HG02678 (cell line): ENCODE data around the gene ENO3.

Experiments
- ATAC-seq: cut with Tn5 transposase; IDR thresholded peaks from one replicate; pipeline ENCODE4 v1.9.1; 2021; ENCODE audit warnings: mild to moderate bottlenecking, moderate library complexity; ENCODE audit not compliant: unreplicated experiment

ENO3 gene

GRCh38 chr17:4949321-4950074 lies 1.4 kb upstream of the ENO3 start:
- peak; percentile 37 for ATAC-seq

GRCh38 chr17:4950075-4950745 lies 709 bp upstream of the ENO3 start:
- no peak for ATAC-seq

- no peak for ATAC-seq
Measured at GRCh38 chr17:4951486-4951885, 567 bp downstream of the ENO3 start.

GRCh38 chr17:4953451-4953961 lies 2.6 kb downstream of the ENO3 start:
- no peak for ATAC-seq

GRCh38 chr17:4955091-4955490 lies 4.2 kb downstream of the ENO3 start:
- ATAC-seq = no peak

GRCh38 chr17:4956493-4957061 lies 5.7 kb downstream of the ENO3 start:
- ATAC-seq = no peak

GRCh38 chr17:4958102-4958501 lies 7.2 kb downstream of the ENO3 start:
- no peak for ATAC-seq

GRCh38 chr17:4959261-4959965 lies 8.5 kb downstream of the ENO3 start:
- no peak for ATAC-seq

- ATAC-seq = no peak
Measured at GRCh38 chr17:4960279-4960922, 9.5 kb downstream of the ENO3 start.

GRCh38 chr17:4965311-4965986 lies 14.5 kb downstream of the ENO3 start:
- no peak for ATAC-seq

- ATAC-seq = peak; percentile 84
Measured at GRCh38 chr17:4966844-4967538, 16.1 kb downstream of the ENO3 start.

GRCh38 chr17:4967539-4968485 lies 16.9 kb downstream of the ENO3 start, which contains the start of gene SPAG7:
TSS of gene SPAG7 (minus strand) at chr17:4967817. CDS start at chr17:4967804, 13 bp downstream.
- ATAC-seq = peak; percentile 56

- ATAC-seq = no peak
Measured at GRCh38 chr17:4968486-4969046, 17.6 kb downstream of the ENO3 start.

- no peak for ATAC-seq
Measured at GRCh38 chr17:4969047-4969550, 18.2 kb downstream of the ENO3 start.

GRCh38 chr17:4969551-4970173 lies 18.7 kb downstream of the ENO3 start:
- no peak for ATAC-seq

- no peak for ATAC-seq
Measured at GRCh38 chr17:4970273-4970672, 19.4 kb downstream of the ENO3 start.

GRCh38 chr17:4971826-4972225 lies 20.9 kb downstream of the ENO3 start:
- no peak for ATAC-seq
